HepG2 (cell line): ENCODE results near the gene EFEMP2. TPM values are rescaled to one million over a fixed set of nuclear protein-coding genes. Genes with fewer than 3 reads are reported as not detected.
A peak's percentile ranks its signal among the peaks of the same experiment; 100 is the strongest.

ENCODE experiments used
- ATAC-seq: fragments of 200-7000 bp; cut with Tn5 transposase; 3 replicates; pipeline ENCODE4 v1.9.1; 2020; ENCODE audit warnings: mild to moderate bottlenecking, moderate library complexity
- BruUV-seq: library from RNA; stranded (reverse); fragments of 400-500 nt; replicated peaks from 2 replicates; lab custom pipeline; 2021; lab: Mats Ljungman, UMichigan
- CTCF ChIA-PET: fragments of 300-600 bp; formaldehyde crosslinking; extraction: SDS; loops from one replicate; lab custom pipeline; 2021; ENCODE audit warnings: low total read pairs, inconsistent platforms, low intra/inter-chr PET ratio; lab: Yijun Ruan, JAX
- POLR2A ChIA-PET: fragments of 350-600 bp; sonication (Branson Sonifier 250); formaldehyde crosslinking; loops from one replicate; lab custom pipeline; 2020; ENCODE audit warnings: antibody characterized with exemption, inconsistent platforms; lab: Yijun Ruan, JAX
- DNase-seq: peaks from one replicate; pipeline ENCODE4 v3.0.0-alpha.2; 2015; ENCODE audit warnings: low spot score
- FAIRE-seq: peaks from 3 replicates; lab custom pipeline; 2011; peaks lifted over from hg19 to GRCh38; lab: Jason Lieb, UNC
- H2AFZ ChIP-seq: one replicate; pipeline ENCODE4 v1.6.1; 2011; ENCODE audit warnings: low read length, inconsistent platforms
- H3K27ac ChIP-seq: fragments of 300-600 bp; 3 replicates; pipeline ENCODE4 v1.8.0; 2011; ENCODE audit warnings: mixed run types, mild to moderate bottlenecking, mixed read lengths, low read length, inconsistent platforms; ENCODE audit not compliant: insufficient read depth; ENCODE audit errors: extremely low read length
- H3K27me3 ChIP-seq, 2 experiments: fragments of 200-600 bp in 1 of 2; 2 replicates in 1 of 2; 3 replicates in 1 of 2; pipeline versions ENCODE4 v1.6.0 to v1.8.0; 2011; ENCODE audit warnings: low read length in 2 of 2, mild to moderate bottlenecking in 2 of 2, moderate library complexity in 2 of 2, inconsistent platforms in 1 of 2; ENCODE audit not compliant: insufficient read depth in 2 of 2, control insufficient read depth in 1 of 2
- H3K36me3 ChIP-seq, 2 experiments: fragments of 200-600 bp in 1 of 2; replicated peaks in 1 of 2; 2 replicates in 1 of 2; 3 replicates in 1 of 2; pipeline versions ENCODE4 v1.5.1 to v1.8.0; 2011; ENCODE audit warnings: low read length in 2 of 2, inconsistent platforms in 1 of 2; ENCODE audit not compliant: insufficient read depth in 2 of 2, control insufficient read depth in 1 of 2
- H3K4me1 ChIP-seq: 2 replicates; pipeline ENCODE4 v1.5.1; 2012; ENCODE audit warnings: low read length, inconsistent platforms; ENCODE audit not compliant: insufficient read depth
- H3K4me2 ChIP-seq: 2 replicates; pipeline ENCODE4 v1.6.0; 2011; ENCODE audit warnings: low read depth, low read length, inconsistent platforms
- H3K4me3 ChIP-seq, 3 experiments: fragments of 200-600 bp in 1 of 3; sonication (generic), shearing (Covaris generic) in 1 of 3; replicated peaks in 1 of 3; 2 replicates each; pipeline ENCODE4 v1.5.1; 2011 to 2016; ENCODE audit warnings: low read length in 3 of 3, inconsistent platforms in 2 of 3, low read depth in 2 of 3, mild to moderate bottlenecking in 2 of 3, control low read depth in 1 of 3, mixed read lengths in 1 of 3; ENCODE audit not compliant: insufficient read depth in 1 of 3
- H3K79me2 ChIP-seq: one replicate; pipeline ENCODE4 v1.6.1; 2011; ENCODE audit warnings: low read length, inconsistent platforms; ENCODE audit not compliant: insufficient read depth
- H3K9ac ChIP-seq: 2 replicates; pipeline ENCODE4 v1.6.0; 2011; ENCODE audit warnings: mild to moderate bottlenecking, low read depth, low read length, inconsistent platforms; ENCODE audit not compliant: insufficient read depth
- H3K9me3 ChIP-seq: 2 replicates; pipeline ENCODE4 v1.5.1; 2012; ENCODE audit warnings: mild to moderate bottlenecking, low read length
- H4K20me1 ChIP-seq: 2 replicates; pipeline ENCODE4 v1.6.0; 2011; ENCODE audit warnings: inconsistent platforms, mild to moderate bottlenecking, low read length, moderate library complexity; ENCODE audit not compliant: insufficient read depth
- ADNP ChIP-seq: sonication (generic); formaldehyde crosslinking; IDR thresholded peaks from 2 replicates; pipeline ENCODE4 v1.4.0; 2020; ENCODE audit warnings: missing genetic modification reagents
- AKNA ChIP-seq: sonication (generic); formaldehyde crosslinking; IDR thresholded peaks from 2 replicates; pipeline ENCODE4 v1.4.0; 2020; ENCODE audit warnings: missing genetic modification reagents, borderline replicate concordance
- HDAC1 ChIP-seq: sonication (generic); formaldehyde crosslinking; IDR thresholded peaks from 2 replicates; pipeline ENCODE4 v1.5.1; 2020; ENCODE audit warnings: mild to moderate bottlenecking, missing genetic modification reagents
- HINFP ChIP-seq: sonication (generic); formaldehyde crosslinking; IDR thresholded peaks from 2 replicates; pipeline ENCODE4 v1.4.0; 2020; ENCODE audit warnings: low read depth, mild to moderate bottlenecking, missing genetic modification reagents
- HMGXB4 ChIP-seq, 2 experiments: sonication (generic) in 1 of 2; formaldehyde crosslinking in 1 of 2; IDR thresholded peaks; 2 replicates each; pipeline versions ENCODE4 v1.4.0 to v1.6.1; 2018 to 2020; ENCODE audit warnings: missing genetic modification reagents in 2 of 2, borderline replicate concordance in 1 of 2, low read depth in 1 of 2, mild to moderate bottlenecking in 1 of 2, missing biosample characterization in 1 of 2
- NONO ChIP-seq, 2 experiments: fragments of 450-650 bp in 1 of 2; sonication (generic) in 1 of 2; formaldehyde crosslinking in 1 of 2; IDR thresholded peaks in 1 of 2; conservative IDR thresholded peaks in 1 of 2; 2 replicates each; pipeline versions ENCODE4 v1.6.1 to v1.8.0; 2017 to 2022; ENCODE audit warnings: mild to moderate bottlenecking in 1 of 2, missing genetic modification reagents in 1 of 2, moderate library complexity in 1 of 2
- SIX1 ChIP-seq: sonication (generic); formaldehyde crosslinking; IDR thresholded peaks from 2 replicates; pipeline ENCODE4 v1.4.0; 2020; ENCODE audit warnings: missing genetic modification reagents, borderline replicate concordance
- SNAI1 ChIP-seq: sonication (generic); formaldehyde crosslinking; IDR thresholded peaks from 2 replicates; pipeline ENCODE4 v1.5.0; 2020; ENCODE audit warnings: mild to moderate bottlenecking, missing genetic modification reagents, borderline replicate concordance
- XRCC5 ChIP-seq: fragments of 200-400 bp; formaldehyde crosslinking; optimal IDR thresholded peaks from 2 replicates; pipeline ENCODE3; 2017; ENCODE audit warnings: mild to moderate bottlenecking, low read length
- ZBTB25 ChIP-seq: IDR thresholded peaks from 2 replicates; pipeline ENCODE4 v1.6.1; 2018; ENCODE audit warnings: missing genetic modification reagents
- ZNF101 ChIP-seq: sonication (generic); formaldehyde crosslinking; IDR thresholded peaks from 2 replicates; pipeline ENCODE4 v1.4.0; 2020; ENCODE audit warnings: mild to moderate bottlenecking, low read depth, missing genetic modification reagents, borderline replicate concordance
- ZNF20 ChIP-seq: sonication (generic); formaldehyde crosslinking; IDR thresholded peaks from 2 replicates; pipeline ENCODE4 v1.4.0; 2020; ENCODE audit warnings: mild to moderate bottlenecking, moderate library complexity, missing genetic modification reagents
- WGBS: methylation state at CpG from one replicate; pipeline ENCODE4 v1.1.6; 2017; ENCODE audit warnings: low lambda C conversion rate; 5-methylcytosine and 5-hydroxymethylcytosine counted together
- in situ Hi-C: cut with HindIII; loops from 2 replicates; pipeline ENCODE4 v1.10.0; 2017; ENCODE audit warnings: low pct_unique_long_range_greater_than_20kb; ENCODE audit not compliant: extremely low pct_ligation_motif_present
- intact Hi-C: fragments of 100-400 bp; cut with micrococcal nuclease; formaldehyde crosslinking; loops from one replicate; pipeline ENCODE4 v1.10.0; 2022; ENCODE audit not compliant: unreplicated experiment
- polyA plus RNA-seq, 8 experiments: library from polyadenylated mRNA; depleted of rRNA in 3 of 8; stranded (reverse) in 7 of 8; unstranded in 1 of 8; fragments of >200 nt; fragmentation: Illumina TruSeq in 4 of 8; extraction: Trizol in 4 of 8; gene quantifications; 2 replicates each; pipeline versions ENCODE4 v1.2.1 to v1.2.3, GENCODE V29; 2011 to 2016; ENCODE audit warnings: low read depth in 4 of 8, missing spikeins in 1 of 8, mixed read lengths in 1 of 8; ENCODE audit not compliant: insufficient read depth in 1 of 8
- total RNA-seq, 5 experiments: library from RNA; depleted of rRNA; stranded (reverse); fragments of >200 nt; fragmentation: Illumina TruSeq; extraction: Trizol; gene quantifications; 2 replicates each; pipeline ENCODE4 v1.2.3, GENCODE V29; 2016; ENCODE audit warnings: low read depth in 1 of 5

EFEMP2 gene
- total and polyA plus RNA-seq, 2 of the 13 experiments (the other 11 are each of a cell fraction or from before 2014, with no cell fraction given): 7.4 to 29.7 TPM

- Histone ChIP-seq H4K20me1 (no peaks in the 10 kb centered on the region), H3K4me2 (peak within 1 kb of the TSS; percentile 93), H3K79me2 (peaks cover 31% of the 10 kb centered on the region), H3K9ac (peak within 1 kb of the TSS; percentile 88), H3K27ac (peak within 1 kb of the TSS; percentile 66), H3K4me3 (peak within 1 kb of the TSS; percentile 84 to 89 (median 89)), H3K36me3 (peaks cover 6 to 16% of the 10 kb centered on the region in 2 experiments; a peak in 4 of 5 replicates), H2AFZ (no peak within 1 kb of the TSS), H3K4me1 (peaks cover 55% of the 10 kb centered on the region), H3K27me3 (no peaks in the 10 kb centered on the region; a peak in 1 of 5 replicates), H3K9me3 (no peaks in the 10 kb centered on the region)
- in situ Hi-C loops (no loop called here), intact Hi-C loops (no loop called here)
- WGBS: 12% methylated on average over 9 of the region's 80 CpGs
- no TSS peak for BruUV-seq
- DNase-seq (peak; percentile 85), FAIRE-seq (peak; percentile 30), ATAC-seq (peak; percentile 74)
- ChIA-PET CTCF (interaction anchor here (1.6 kb wide), 1 partner anchor 16 kb away, joined by 3 read pairs; no protein-coding TSS in a partner anchor), POLR2A (interaction anchor here (1.0 to 6.2 kb wide), 9 partner anchors 9 to 47 kb away, joined by 3 to 95 read pairs (median 8); partner anchors contain the start of genes C11orf68, CCDC85B, CFL1 and FIBP)
- TF ChIP-seq SIX1: no peak
- TF ChIP-seq XRCC5: peak; percentile 64
- TF ChIP-seq HDAC1 (CRISPR knock-in tag): peak; percentile 78
- no peak for TF ChIP-seq ZNF20
- TF ChIP-seq NONO (IDR thresholded peaks at IDR 0.05): no peak
- TF ChIP-seq NONO (CRISPR knock-in tag; conservative IDR thresholded peaks at IDR 0.05): 0 out of 2 replicates have a peak, but pooled peaks have one; percentile 30
- TF ChIP-seq ADNP (CRISPR knock-in tag): no peak
- TF ChIP-seq ZBTB25 (CRISPR knock-in tag): no peak
- no peak for TF ChIP-seq HINFP
- TF ChIP-seq AKNA (CRISPR knock-in tag): no peak
- peak; percentile 59; the same call in 1 of the 2 replicates for TF ChIP-seq SNAI1 (CRISPR knock-in tag)
- TF ChIP-seq HMGXB4 (CRISPR knock-in tag; IDR thresholded peaks at IDR 0.05; ENCODE audit: borderline replicate concordance in 1 of 2, low read depth in 1 of 2): no peak; a peak in 1 of 4 replicates
- TF ChIP-seq ZNF101 (CRISPR knock-in tag): no peak
These were observed 27.7 kb upstream of the EFEMP2 start, which contains the start of gene FOSL1 for GRCh38 chr11:65900125-65900898. TSS of gene FOSL1 (minus strand) at chr11:65900388. CDS start at chr11:65900339, 49 bp downstream.
